BE2C (cell line): ENCODE data around the gene NDUFA3.

ENCODE experiments used
- DNase-seq: peaks from one replicate; pipeline ENCODE4 v3.0.0-alpha.2; 2020
- H3K27me3 ChIP-seq: fragments of 250-450 bp; sonication (Bioruptor Pico); 2 replicates; pipeline ENCODE4 v1.5.1; 2020; ENCODE audit warnings: mild to moderate bottlenecking
- H3K36me3 ChIP-seq: fragments of 250-450 bp; sonication (Bioruptor Pico); 2 replicates; pipeline ENCODE4 v1.5.1; 2020; ENCODE audit warnings: mild to moderate bottlenecking
- H3K4me1 ChIP-seq: fragments of 250-450 bp; sonication (Bioruptor Pico); 2 replicates; pipeline ENCODE4 v1.5.1; 2020
- H3K4me3 ChIP-seq: 2 replicates; pipeline ENCODE4 v1.5.1; 2011; ENCODE audit warnings: low read depth, low read length
- H3K9me3 ChIP-seq: fragments of 250-450 bp; sonication (Bioruptor Pico); 2 replicates; pipeline ENCODE4 v1.5.1; 2020
- TF ChIP-seq, protein P1 (sequence below): IDR thresholded peaks from 2 replicates; pipeline ENCODE4 v1.5.1; 2012; ENCODE audit warnings: mild to moderate bottlenecking, low read depth, low read length

The NDUFA3 gene

DNA sequence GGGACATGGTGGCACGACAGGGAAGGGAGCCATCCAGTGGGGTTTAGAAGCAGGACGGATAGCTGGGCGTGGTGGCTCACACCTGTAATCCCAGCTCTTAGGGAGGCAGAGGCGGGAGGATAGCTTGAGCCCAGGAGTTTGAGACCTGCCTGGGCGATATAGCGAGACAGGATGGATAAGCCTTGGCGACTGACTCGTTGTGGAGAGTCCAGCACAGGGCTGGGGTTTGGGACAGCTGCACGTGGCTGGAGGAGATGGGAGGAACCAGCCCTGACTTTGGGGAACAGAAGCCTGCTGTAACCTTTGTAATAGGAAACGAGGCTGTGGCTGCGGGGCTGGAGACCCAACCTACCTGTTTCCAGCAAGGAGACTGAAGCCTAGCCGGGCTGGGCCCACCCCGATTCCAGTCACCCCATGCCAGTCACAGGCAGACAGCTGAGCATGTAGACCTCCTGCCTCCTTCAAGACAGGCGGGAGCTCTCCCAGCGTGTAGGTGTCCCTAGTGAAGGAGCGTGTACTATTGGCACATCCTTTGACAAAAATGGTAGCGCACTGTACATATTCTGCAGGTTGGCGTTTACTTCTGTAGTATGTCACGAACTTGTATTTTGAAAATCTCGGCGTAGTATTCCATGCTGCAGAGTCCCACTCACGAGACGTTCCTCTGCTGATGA is 48.8 kb downstream of the NDUFA3 start:
- H3K36me3 ChIP-seq, result peaks cover 93% of the 10 kb centered on the region
- no peaks in the 10 kb centered on the region for H3K27me3 ChIP-seq
- H3K4me3 ChIP-seq, result no peak overlapping the region

DNA sequence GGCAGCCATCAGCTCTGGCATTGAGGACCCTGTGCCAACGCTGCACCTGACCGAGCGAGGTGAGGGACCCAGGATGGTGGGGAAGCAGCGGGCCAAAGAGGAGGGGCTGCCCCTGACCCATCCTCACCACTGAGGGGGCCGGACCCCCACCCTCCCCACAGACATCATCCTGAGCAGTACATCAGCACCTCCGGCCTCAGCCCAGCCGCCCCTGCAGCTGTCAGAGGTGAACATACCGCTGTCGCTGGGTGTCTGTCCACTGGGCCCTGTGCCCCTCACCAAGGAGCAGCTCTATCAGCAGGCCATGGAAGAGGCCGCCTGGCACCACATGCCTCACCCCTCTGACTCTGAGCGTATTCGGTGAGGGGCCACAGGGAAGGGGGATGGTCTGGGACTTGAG is 49.6 kb downstream of the NDUFA3 start:
- DNase-seq, result no peak
- no peaks in the 10 kb centered on the region for H3K9me3 ChIP-seq
- peaks cover 93% of the 10 kb centered on the region for H3K36me3 ChIP-seq
- H3K4me3 ChIP-seq, result no peak overlapping the region
- TF ChIP-seq, protein P1, sequence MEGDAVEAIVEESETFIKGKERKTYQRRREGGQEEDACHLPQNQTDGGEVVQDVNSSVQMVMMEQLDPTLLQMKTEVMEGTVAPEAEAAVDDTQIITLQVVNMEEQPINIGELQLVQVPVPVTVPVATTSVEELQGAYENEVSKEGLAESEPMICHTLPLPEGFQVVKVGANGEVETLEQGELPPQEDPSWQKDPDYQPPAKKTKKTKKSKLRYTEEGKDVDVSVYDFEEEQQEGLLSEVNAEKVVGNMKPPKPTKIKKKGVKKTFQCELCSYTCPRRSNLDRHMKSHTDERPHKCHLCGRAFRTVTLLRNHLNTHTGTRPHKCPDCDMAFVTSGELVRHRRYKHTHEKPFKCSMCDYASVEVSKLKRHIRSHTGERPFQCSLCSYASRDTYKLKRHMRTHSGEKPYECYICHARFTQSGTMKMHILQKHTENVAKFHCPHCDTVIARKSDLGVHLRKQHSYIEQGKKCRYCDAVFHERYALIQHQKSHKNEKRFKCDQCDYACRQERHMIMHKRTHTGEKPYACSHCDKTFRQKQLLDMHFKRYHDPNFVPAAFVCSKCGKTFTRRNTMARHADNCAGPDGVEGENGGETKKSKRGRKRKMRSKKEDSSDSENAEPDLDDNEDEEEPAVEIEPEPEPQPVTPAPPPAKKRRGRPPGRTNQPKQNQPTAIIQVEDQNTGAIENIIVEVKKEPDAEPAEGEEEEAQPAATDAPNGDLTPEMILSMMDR, result no peak
- no peaks in the 10 kb centered on the region for H3K27me3 ChIP-seq
- H3K4me1 ChIP-seq, result no peaks in the 10 kb centered on the region

More for the DNA sequence above, 48.8 kb downstream of the NDUFA3 start:
- Histone ChIP-seq H3K4me1 (no peaks in the 10 kb centered on the region), H3K9me3 (no peaks in the 10 kb centered on the region)
- TF ChIP-seq, protein P1, result no peak
- no peak for DNase-seq

DNA sequence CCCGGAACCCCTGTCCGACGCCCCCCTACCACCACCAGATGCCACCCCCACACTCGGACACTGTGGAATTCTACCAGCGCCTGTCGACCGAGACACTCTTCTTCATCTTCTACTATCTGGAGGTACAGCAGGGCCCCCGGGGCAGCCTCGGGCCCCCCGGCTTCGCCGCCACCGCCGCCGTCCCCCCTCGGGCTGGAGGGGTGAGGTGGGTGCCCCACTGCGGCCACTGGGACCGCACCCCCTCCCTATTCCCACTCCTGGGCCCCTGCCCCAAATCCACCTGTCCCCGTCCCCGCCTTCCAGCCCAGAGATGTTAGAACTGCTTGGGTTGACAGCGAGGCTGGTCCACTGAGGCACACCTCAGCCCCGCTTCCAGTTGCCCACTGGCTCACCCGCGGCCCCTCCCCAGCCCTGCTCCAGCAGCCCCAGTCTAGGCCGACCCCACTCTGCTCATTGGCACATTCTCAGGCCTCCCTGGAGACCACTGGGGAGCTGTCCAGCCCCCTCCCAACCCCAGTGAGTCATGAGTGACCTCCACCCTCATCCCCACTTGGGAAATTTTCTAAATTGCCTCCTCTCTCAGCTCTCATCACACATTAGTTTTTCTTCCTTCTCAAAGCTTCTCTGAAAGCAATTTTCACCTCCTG is 50.3 kb downstream of the NDUFA3 start:
- no peak for DNase-seq
- no peaks in the 10 kb centered on the region for H3K27me3 ChIP-seq
- no peak overlapping the region for H3K4me3 ChIP-seq
- no peaks in the 10 kb centered on the region for H3K4me1 ChIP-seq
- no peaks in the 10 kb centered on the region for H3K9me3 ChIP-seq
- peaks cover 93% of the 10 kb centered on the region for H3K36me3 ChIP-seq
- TF ChIP-seq, protein P1, result no peak

DNA sequence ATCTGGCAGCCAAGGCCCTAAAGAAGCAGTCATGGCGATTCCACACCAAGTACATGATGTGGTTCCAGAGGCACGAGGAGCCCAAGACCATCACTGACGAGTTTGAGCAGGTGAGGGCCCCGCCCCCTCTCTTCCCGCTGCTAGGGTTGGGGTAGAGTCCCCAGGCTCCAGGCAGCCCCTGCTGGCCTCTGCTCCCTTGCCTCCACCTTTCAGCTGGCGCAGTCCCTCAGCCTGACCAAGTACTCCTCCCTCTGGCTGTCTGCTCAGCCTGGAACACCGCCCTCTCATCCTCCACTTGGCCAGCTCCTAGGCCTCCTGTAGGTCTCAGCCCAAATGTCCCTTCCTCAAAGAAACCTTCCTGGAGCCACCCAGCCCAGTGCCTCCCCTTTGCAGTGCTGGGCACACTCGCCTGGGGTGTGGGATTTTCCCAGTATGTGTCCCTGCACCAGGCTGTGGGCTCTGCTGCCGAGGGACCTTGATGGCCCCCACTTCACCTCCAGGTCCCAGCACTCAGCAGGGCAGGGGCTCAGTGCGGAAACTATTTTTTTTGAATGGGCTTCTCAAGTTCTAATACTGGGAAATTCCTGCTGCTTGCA is 51.2 kb downstream of the NDUFA3 start:
- H3K27me3 ChIP-seq, result no peaks in the 10 kb centered on the region
- no peaks in the 10 kb centered on the region for H3K9me3 ChIP-seq
- H3K36me3 ChIP-seq, result peaks cover 86% of the 10 kb centered on the region
- no peaks in the 10 kb centered on the region for H3K4me1 ChIP-seq
- DNase-seq, result no peak
- no peak overlapping the region for H3K4me3 ChIP-seq
- TF ChIP-seq, protein P1, result no peak

DNA sequence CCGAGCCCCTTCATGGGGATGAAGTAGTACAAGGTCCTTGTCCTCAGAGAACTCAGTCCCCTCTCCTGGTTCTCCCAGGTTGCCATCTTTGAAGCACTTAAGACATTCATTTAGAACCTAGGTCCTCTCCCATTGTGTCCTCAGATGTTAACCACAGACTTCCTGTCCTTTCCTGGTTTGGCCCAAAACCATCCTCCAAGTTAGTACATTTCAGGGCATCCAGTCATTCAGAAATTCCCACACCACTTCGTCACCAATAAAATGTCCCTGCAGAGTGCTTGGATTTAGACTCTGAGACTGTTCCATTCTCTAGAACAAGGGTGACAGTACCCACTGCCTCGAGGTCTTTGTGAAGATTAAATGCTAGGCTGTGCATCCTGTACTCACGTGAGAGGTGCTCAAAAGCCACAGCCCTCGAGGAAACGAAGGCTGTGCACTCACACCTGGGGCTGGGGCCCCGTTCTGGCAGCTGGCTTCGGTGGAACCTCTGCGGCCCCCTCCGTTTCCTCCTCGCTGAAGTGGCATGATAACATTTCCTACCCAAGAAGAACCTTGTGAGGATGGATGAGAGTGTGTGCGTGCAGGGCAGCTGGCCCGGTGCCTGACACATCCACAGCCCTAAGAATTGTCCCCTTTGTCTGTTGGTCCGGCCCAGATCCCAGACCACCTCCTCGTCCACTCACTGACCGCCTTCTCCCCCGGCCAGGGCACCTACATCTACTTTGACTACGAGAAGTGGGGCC is 52.1 kb downstream of the NDUFA3 start:
- no peaks in the 10 kb centered on the region for H3K9me3 ChIP-seq
- H3K27me3 ChIP-seq, result no peaks in the 10 kb centered on the region
- H3K4me1 ChIP-seq, result no peaks in the 10 kb centered on the region
- H3K36me3 ChIP-seq, result peaks cover 77% of the 10 kb centered on the region
- TF ChIP-seq, protein P1, result no peak
- no peak for DNase-seq
- H3K4me3 ChIP-seq, result no peak overlapping the region
